Stimulated activated CD8-positive, alpha-beta memory T cell treated with anti-CD3 and anti-CD28 coated beads, Interleukin-12 subunit alpha, Interleukin-12 subunit beta, amount 100 ng/mL, for 24 hours (primary cell): ENCODE results near the gene MADD.

ENCODE experiments used
- DNase-seq: peaks from one replicate; pipeline ENCODE4 v3.0.0-alpha.2; 2020; ENCODE audit errors: extremely low read depth

The MADD gene

DNA sequence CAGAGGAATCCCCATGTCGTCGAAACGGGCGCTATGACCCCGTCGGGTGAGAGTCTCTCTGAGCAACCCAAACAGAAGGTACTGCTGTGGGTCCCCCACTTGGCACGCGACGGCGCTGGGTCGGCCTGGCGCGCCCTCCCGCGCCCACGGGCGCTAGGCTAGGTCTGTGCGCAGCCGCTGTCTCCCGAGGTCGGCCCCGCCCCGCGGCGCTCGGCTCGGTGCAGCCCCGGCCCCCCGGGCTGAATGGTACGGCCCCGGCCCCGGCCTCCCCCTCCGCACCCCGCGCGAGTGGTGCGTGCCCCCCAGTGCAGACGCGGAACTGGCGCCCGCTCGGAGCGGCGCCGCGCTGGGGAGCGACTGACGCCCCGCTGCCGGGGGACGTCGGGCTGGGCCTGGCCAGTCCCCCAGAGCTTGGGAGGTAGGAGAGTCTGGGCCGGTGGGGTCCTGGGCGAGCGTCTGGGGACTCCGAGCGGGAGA, at the start of gene MADD:
TSS of gene MADD (plus strand) at position 305 of the 477 bp plus-strand sequence.
- peak; percentile 80 for DNase-seq

DNA sequence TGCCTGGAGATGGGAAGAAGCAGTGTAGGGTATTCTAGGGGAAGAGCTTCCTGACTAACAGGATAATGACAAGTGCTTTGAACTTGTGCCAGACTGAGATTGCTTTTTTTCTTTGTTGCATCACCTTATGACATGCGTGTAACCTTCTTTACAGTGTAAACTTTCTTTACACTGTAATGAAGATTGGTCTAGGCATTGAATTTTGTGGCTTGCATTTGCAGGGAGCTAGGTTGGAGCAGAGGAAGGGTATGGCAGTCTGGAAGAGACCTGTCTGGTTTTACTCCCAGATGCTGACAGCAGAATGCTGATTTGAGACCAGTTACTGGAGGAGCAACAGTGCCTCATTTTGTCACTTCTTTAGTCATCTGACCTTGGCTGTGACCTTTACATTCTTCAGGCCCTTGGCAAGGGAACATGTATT, 49.5 kb upstream of the MADD start:
- DNase-seq: no peak

DNA sequence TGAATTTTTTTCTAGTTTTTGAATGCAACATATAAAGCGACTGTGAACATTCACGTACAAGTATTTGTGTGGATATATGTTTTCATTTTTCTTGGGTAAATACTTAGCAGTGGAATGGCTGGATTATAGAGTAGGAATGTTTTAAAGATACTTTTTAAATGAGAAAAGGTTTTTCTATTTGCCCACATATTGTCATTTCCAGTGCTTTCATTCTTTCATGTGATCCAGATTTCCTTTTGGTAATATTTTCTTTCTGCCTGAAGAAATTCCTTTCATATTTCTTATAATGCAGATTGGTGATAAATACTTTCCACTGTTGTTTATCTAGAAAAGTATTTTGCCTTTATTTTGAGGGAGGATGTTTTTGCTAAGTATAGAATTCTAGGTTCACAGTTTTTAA, 47.2 kb upstream of the MADD start:
- no peak for DNase-seq

DNA sequence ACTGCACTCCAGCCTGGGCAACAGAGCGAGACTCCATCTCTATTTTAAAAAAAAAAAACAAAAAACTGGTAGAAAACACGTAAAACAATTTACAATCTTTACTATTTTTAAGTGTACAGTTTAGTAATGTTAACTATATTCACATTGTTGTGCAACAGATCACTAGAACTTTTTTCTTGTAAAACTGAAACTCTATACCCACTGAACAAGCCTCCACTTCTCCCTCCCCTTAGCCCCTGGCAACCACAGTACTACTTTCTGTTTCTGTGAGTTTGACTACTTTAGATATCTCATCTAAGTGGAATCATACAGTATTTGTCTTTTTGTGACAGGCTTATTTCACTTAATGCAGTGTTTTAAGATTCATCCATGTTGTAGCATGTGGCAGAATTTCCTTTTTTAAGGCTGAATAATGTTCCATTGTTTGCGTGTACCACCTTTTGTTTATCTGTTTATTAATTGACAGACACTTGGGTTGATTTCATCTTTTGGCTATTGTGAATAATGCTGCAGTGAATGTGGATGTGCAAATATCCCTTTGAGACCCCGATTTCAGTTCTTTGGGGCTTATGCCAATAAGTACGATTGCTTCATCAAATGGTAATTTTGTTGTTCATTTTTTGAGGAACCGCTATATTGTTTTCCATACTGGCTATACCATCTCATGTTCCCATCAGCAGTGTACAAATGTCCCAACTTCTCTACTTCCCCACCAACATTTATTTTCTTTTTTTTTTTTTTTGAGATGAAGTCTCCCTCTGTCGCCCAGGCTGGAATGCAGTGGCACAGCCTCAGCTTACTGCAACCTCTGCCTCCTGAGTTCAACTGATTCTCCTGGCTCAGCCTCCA, 44.2 kb upstream of the MADD start:
- DNase-seq: no peak

DNA sequence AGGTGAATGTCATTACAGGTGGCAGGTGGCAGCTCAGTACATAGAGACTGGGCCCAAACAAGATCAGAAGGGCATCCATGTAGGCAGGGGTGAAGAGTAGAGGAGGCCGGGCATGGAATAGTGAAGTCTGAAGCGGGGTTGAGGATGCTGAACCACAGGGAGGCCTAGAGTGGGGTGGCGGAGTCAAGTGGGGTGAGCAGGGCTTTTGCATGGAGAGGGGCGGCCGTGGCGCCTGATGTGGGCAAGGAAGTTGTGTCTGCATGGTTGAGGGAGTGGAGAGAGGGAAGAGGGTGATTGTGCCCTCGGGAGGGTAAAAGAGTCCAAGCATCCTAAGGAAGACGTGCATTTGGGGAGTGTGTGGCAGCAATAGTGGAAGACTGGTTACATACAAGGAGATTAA, 40.8 kb upstream of the MADD start:
- DNase-seq: no peak

DNA sequence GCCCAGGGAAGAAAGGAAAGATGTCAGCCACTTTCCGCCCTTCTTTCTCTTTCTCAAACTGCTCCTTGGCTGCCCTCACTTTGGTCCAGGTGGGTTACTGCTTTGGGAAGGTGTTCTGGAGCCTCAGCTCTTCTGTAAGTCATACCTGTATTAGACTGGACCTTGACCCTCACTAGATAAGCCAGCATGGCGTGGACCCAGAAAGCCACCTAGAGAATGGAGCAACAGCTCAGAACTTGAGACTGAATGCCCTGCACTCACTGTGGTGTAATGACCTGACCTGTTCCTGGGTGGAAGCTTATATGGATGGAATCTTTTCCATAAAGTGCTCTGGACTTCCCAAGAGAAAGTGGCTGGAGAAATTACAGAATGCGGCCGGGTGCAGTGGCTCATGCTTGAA, 36.9 kb upstream of the MADD start:
- DNase-seq: no peak

DNA sequence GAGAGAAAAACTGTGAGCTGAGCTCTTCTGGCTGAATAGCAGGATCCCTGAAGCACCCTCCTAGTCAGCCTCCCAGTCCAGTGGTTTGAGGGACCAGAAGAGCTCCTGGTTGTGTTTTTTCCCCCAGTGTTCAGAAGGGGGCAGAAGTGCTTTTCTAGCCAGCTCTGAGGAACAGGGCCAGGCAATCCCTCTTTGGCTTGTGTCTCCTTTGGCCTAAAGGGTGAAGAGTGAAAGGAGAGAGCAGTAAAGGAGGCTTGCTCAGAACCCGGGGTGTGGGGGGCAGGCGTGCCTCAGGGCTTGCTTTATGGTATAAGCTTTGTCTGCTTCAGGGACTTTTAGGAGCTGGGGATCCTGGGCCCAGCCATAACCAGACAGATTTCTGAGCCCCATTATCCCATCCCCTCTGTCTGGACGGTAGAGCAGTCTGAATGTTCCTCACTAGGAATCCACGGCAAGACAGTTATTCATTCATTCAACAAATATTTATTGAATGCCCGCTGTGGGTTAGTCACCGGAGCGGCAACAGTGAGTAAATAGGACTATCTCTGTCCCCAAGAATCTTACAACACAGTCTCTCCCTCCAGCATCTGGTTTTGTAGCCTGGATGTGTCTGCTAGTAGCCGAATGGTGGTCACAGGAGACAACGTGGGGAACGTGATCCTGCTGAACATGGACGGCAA, 35.8 kb upstream of the MADD start:
- DNase-seq: no peak

DNA sequence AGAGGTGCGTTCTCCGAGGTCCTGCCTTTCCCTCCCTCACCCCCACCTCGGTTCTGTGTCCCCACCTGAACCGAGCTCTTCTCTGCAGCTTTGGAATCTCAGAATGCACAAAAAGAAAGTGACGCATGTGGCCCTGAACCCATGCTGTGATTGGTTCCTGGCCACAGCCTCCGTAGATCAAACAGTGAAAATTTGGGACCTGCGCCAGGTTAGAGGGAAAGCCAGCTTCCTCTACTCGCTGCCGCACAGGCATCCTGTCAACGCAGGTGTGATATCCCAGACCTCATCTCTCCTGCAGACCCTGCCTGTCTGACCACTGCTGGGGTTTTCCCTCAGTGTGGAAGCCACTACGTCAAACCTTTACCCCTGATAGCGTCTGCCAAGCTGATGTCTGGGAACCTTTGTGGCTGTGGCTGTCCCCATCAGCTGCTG, 35.2 kb upstream of the MADD start:
- DNase-seq: no peak

DNA sequence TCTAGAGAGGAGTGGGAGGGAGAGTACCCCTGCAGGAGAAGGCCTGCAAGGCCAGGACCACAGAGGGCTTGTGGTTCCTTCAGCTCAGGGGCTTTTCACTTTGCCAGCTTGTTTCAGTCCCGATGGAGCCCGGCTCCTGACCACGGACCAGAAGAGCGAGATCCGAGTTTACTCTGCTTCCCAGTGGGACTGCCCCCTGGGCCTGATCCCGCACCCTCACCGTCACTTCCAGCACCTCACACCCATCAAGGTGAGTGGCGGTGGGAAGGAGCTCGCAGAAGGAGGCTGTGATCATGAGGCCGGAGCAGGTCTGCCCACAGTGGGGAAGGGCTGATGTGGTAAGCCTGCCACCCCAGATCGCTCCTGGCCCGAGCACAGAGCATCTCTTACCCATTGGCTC, 34.8 kb upstream of the MADD start:
- no peak for DNase-seq

DNA sequence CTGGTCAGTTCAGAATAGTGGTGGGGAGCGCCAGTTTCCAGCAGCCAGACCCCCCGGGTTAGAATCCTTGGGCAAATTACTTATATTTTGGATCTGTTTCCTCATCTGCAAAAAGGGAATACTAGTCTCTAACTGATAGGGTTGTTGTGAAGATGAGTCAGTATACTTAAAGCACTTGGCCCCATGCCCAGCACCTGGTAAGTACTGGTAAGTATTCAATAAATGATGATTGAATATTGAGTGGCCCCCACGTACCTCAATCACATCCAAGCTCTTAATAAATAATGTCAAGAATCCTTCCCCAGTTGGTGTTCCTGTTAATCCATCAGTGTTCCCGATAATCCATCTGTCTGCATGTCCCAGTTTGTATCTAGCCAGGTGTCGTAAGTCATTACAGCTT, 33.5 kb upstream of the MADD start:
- no peak for DNase-seq

DNA sequence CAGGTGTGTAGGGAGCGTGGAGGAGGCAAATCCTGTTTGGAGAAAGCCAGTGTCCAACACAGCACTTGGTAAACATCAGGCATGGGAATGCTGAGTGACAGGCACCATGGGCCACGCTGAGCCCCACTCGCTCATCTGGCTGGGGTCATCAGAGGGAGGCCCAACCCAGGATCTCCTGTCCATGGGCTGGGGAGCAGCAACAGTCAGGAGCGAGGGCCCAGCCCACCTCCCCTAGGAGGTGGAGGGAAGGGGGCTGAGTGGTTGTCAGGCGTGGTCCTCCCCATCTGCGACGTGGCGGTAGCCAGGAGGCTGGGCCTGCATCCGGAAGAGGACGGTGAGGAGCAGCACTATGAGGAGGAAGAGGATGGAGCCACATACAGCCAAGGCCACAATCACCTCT, 30.1 kb upstream of the MADD start:
- DNase-seq: no peak

DNA sequence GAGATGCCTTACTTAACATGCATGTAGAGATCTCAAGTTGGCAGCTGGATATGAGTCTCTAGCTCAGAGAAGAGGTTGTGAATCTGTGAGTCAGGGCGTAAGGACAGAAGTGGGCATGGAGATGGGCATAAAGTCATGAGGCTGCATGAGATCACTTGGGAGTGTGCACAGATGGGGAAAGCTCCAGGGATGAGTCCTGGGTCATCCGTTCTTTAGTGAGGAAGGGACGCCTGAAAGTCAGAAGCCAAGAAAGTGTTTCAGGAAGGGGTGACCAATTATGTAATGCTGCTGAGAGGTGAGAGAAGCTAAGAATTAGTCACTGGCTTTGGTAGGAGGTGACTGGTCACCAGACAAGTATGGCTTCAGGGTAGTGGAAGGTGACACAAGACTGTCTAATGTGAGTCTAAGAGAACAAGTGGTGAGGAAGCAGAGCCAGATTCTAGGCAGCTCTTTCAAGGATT, 28.1 kb upstream of the MADD start:
- DNase-seq: no peak

DNA sequence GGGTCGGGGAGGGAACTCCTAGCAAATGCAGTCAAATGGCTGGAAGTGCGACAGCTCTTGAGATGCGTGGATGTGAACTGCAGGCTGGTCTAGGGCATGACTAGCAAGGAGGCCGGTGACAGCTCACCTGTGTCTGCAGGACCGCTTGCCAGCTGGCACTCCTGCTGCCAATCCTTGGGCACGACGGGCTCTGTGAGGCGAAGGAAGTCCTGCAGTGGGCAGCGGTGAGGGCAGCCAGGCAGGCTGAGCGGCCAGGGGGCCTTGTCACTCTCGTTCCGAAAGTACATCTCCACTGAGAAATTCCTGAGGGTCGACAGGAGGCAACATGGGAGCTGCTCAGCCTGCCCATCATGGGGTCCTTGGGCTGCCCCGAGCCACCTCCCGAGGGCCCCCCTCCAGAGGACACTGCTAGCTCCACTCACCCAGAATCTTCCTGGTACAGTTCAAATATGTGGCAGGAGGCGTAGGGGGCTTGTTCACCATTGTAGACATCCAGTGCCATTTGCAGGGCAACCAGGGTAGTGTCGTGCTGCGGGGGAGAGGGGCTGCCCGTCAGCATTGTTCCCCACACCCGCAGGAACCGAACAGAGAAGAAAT, 27.2 kb upstream of the MADD start:
- DNase-seq: no peak

DNA sequence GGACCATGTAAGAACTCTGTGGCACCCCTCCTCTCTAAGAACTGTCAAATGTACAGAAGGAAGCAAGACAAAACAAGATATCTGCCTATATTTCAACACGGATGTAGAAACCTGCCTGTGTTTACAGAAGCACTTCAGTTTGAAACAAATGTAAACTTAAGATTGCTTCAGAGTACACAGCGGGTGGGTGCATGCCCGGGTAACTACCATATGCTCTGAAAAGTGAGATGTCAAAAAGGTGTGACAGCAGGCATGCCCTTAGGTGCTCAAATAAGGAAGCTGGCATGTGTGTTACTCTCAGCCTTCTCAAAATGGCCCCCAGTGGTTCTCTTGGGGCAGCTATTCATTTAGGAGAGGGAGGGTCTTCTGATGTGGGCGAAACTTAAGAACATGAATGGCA, 26.5 kb upstream of the MADD start:
- DNase-seq: no peak

DNA sequence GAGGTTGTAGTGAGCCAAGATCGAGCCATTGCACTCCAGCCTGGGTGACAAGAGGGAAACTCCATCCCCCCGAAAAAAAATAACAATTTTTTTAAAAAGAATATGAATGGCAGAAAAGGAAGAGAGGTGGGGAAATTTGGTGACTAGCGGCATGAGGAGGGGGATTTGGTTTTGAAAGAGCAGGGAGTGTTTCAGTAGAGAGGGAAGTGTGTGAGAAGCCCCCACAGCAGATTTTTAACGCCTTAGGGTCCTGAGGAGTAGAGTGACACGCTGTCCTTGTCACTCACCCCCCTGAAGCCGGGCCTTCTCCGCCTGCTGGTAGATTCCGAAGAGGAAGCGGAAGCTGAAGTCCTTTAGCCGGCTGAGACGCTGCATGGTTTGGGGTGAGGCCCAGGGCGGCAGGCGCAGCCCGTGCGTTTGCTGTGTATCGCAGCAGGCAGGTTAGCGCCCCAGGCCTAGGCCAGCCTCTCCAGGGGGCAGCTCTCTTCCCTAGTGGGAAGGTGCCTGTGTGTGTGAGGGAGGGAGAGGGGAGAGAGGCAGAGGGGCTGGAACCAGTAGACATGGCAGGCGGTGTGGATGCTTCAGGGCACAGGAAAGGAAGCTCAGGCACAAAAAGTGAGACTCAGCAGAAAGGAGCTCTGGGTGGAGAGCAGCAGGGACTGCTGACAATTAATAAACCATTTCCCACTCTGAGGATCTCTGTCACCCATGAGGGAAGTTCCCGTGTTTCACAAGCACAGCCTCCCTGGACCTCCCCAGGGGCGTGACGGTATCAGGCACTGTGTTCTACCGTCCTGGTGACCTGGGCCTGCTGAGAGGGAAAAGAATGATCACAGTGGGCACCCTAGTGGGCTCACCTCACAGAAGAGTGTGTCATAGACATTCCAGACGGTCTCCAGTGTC, 25.2 kb upstream of the MADD start:
- DNase-seq: no peak

DNA sequence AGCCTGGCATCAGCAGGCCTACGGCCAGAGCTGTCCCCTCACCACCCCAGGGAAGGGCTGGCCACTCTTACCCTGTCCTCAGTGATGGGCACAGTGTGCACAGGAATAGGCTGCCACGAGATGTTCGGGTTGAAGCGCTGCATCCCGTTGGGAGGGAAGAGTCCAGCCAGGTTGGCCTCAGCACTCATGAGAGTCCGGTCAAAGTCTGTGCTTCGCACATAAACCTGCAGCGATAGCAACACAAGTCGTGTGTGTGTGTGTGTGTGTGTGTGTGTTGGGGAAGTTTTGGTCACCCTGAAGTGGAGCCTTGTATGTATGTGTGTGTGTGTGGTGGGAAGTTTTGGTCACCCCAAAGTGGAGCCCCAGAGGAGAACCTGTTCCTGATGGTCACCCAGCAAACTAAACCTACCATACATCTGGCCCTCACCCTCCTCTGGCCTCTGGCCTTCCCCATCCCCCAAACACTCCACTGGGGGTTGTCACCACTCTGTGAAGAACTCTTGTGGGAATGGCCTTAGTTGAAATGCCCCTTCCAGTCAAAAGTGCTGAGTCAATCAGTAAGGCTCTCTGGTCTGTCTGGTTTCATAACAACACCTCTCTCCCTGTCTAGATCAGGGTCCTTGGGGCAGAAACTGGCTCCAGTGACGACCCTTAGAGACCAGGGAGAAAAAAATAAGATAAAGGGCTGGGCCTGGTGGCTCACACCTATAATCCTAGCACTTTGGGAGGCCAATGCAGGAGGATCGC, 24.1 kb upstream of the MADD start:
- no peak for DNase-seq

DNA sequence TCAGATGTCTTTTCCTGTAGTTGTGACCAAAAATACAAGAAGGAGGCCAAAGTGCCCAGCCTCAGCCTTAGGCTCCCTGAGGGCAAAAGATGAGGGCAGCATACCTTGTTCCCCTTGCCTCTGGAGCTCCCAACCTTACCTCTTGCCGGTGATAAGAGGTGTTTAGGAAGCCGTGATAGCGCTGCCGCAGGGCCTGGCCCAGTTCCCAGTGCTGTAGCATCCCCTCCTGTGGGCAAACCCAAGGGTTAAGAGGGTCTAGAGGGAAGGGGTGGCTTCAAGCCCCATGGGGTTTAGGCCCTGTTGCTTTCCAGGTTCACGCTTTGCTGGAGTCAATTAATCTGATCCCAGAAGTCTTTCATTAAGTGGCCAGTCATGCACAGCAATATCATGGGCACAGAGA, 22.4 kb upstream of the MADD start:
- no peak for DNase-seq

DNA sequence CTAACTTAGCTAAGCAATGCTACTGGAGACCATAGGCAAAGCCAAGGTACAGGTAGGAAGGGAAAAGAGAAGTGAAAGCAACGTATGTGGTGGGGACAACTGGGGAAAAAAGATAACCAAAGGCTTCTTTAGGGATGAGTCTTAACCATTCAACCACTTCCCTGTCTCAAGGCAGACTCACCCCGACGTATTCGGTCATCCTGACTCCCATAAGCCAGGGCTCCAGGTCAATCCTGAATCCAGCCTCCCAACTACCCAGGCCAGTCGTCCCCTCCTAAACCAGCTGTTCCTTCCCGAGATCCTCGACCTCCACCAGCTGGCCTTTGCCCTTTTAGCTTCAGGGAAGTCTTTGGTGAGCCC, 21.6 kb upstream of the MADD start:
- no peak for DNase-seq

DNA sequence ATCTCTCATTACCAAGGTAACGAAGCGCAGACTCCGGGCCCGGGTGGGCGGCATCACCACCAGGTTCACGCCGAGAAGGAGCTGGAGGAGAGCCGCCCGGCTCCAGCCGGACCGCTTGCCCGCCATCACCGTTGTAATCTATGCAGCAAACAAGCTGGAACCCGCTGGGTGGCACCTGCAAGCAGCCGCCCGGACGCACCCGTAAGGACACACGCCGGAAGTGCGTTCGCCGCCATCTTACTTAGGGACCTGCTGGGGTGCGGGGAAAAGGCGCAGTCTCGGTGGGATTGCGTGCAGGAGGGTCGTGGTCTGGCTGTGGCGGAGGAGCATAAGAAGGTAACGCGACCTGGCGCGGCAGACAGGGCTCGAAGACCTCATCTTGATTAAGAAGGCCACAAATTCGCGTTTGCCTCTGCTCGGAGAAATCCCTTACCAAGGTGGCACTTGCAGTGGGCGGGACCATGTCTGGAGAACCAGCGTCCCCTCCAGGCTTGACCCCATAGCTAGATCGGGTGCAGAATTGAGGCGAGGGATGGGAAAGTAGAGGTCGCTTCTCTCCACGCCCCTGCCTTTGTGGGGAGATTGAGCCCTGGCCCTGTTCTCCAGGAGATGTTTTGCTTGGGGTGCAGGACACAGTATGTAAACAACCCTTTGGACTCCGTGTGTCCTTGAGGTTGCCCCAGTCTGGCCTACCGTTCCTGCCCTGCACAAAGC, 21.1 kb upstream of the MADD start, which contains the start of gene ACP2:
TSS of gene ACP2 (minus strand) at position 151 of the 714 bp plus-strand sequence. CDS start at position 126, 25 bp downstream.
- DNase-seq: peak; percentile 68

DNA sequence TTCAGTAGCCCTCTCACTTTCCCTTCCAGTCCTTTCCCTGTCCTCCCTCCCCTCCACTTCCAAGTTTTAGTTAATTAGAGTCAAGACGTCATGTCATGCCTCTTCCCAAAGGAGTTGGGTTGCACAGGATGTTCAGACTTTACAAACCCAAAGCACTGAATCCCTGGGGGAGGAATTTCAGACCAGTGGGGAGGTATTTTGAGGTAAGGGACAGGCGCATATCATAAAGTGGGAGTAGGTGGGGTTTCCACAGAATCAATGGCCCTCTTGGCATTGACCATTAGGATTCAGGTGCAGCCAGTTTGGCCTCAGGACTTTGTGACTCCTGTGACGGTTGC, 20.6 kb upstream of the MADD start:
- no peak for DNase-seq
